GM21423 (cell line): Measurements from ENCODE around the gene MSH6.

Experiments
- ATAC-seq: cut with Tn5 transposase; IDR thresholded peaks from one replicate; pipeline ENCODE4 v1.9.1; 2021; ENCODE audit warnings: mild to moderate bottlenecking, moderate library complexity; ENCODE audit not compliant: unreplicated experiment

Gene MSH6

DNA sequence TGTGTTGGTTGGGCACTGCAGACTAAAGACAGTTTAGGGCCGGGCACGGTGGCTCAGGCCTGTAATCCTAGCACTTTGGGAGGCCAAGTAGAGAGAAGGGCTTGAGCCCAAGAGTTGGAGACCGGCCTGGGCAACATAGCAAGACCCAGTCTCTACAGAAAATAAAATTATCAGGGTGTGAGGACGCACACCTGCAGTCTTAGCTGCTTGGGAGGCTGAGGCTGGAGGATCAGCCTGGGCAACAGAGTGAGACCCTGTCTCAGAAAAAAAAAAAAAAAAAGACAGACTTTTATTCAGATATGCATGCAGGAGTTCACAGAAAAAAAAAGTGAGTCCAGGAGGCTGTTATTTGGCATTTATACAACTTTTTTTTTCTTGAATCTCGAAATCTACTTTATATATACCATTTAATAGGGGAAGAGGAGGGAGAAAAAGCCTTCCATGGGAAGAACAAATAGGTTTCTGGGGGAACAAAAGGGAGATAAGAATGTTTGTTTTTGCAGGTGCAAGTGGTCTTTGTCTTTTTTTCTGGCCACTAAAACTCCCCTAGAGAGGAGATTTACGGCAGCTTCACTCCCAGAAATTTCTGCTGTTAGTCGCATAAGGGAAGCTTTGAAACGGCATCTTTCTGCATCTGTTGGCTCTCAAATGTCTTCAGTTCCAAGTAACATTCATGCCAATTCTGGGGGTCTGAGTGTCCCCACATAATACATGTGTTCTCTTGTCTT lies 4.1 kb upstream of the MSH6 start:
- ATAC-seq, result no peak

DNA sequence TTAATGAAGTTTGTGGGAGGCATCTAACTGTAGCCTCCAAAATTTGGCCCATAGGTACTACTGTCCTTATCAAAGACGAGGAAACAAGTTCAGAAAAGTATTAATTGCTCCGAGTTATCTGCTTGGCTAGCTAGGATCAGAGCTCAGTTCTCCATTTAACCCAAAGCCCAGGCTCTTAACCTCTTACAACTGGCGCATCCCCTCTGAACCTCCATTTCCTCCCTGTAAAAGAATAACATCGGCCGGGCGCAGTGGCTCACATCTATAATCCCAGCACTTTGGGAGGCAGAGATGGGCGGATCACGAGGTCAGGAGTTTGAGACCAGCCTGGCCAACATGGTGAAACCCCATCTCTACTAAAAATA lies 3.5 kb upstream of the MSH6 start:
- no peak for ATAC-seq

DNA sequence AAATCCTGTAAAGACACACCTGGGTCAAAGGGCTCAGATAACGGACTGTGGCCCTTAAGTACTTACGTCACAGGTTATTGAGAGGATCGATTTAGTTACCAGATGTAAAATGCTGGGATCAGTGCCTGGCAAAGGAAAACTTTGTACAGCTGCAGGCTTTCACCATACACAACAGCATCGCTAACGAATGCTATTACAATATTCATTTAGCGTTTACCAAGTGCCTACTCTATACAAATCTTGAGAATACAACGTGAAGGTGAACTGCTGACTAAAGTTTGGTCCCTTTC lies 619 bp upstream of the MSH6 start:
- ATAC-seq, result no peak

DNA sequence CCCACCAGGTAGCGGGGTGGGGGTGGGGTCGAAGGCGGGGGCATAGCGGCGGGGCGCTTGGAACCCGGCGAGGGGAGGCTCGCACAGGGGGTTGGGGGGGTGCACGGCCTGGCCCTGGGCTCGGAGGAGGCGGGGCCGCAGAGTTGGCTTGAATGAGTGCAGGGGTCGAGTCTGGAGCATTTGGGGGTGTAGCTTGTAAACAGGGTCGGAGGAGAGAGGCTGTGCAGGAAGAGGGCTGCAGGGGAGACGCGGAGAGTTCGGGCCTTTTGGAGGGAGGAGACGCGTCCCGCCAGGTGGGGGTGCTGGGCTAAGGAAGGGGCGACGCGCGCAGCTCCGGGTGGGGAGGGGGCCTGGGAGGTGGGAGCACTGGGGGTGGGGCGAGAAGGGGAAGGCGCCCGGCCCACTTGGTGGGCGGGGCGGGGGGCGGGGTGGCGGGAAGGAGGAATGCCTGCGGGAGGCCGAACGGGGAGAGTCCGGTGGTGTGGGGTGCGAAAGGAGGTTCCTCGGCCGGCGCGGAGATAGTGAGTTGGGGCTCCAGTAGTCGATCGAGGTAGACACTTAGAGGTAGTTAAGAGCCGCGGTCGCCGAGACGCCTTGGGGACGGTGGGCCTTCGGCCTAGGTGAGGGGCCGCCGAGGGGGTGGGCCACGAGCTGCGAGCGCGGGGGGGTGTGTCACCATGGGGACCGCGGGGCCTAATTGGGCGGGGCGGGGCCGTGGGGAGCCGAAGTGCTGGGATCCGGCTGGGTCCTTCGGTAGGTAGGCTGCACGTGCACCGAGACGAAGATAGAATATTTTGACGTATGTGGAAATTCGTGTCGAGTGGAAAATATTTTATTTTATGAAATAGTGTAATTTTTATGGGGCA lies 774 bp downstream of the MSH6 start:
- peak; percentile 32 for ATAC-seq

DNA sequence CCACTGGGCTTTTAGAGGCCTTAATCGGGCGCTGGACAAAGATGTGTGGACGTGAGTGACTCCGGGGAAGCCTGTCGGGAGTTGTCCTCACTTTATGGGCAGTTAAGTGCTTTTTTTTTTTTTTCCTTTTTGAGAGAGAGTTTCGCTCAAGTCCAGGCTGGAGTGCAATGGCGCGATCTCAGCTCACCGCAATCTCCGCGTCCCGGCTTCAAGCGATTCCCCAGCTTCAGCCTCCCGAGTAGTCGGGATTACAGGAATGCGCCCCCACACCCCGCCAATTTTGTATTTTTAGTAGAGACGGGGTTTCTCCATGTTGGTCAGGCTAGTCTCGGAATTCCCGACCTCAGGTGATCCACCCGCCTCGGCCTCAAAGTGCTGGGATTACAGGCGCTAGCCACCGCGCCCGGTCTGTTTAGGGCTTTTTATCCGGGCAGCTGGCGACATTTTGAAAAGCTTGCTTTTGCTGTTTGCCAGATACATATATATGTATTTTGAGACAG lies 1.5 kb downstream of the MSH6 start:
- ATAC-seq, result no peak

DNA sequence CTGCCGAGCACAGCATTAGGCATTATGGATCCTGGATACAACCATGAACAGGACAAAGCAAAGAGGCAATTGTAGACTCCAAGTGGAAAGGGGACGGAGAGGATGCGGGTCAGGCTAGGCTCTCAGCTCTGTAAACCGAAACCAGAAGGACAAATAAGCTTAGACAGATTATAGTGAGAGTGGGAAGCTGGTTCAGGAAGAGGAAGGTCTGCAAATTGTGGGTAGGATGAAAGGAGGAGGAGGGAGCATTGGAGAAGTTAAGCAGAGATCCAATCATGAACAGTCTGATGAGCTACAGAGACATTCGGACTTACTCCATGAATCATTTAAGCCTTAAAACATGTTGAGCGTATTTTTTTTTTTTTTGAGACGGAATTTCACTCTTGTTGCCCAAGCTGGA lies 3.0 kb downstream of the MSH6 start:
- ATAC-seq, result no peak

DNA sequence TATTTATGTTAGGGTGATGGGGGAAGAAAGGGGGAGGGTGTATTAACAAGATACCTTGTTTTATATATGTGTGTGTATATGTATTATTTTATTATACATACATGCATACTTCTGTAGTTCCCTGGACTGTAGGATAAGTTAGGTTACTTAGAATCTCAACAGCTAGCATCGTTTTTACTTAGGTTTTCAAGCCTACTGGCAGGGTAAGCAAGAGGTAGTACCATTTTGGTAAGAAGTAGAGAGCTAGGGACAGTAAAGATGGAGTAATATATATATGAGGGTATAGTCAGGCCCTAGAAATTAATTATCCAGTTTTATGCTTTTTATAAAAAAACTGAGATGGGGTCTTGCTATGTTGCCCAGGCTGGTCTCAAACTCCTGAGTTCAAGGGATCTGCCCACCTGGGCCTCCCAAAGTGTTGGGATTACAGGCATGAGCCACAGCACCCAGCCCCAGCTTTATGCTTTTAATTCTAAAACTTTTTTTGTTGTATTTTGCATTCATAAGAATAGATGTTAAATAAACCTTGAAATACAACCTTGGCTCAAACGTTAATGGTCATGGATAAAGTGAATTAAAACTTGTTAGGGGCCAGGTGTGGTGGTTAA lies 13.2 kb downstream of the MSH6 start:
- no peak for ATAC-seq

DNA sequence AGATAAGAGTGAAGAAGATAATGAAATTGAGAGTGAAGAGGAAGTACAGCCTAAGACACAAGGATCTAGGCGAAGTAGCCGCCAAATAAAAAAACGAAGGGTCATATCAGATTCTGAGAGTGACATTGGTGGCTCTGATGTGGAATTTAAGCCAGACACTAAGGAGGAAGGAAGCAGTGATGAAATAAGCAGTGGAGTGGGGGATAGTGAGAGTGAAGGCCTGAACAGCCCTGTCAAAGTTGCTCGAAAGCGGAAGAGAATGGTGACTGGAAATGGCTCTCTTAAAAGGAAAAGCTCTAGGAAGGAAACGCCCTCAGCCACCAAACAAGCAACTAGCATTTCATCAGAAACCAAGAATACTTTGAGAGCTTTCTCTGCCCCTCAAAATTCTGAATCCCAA lies 15.7 kb downstream of the MSH6 start:
- no peak for ATAC-seq

DNA sequence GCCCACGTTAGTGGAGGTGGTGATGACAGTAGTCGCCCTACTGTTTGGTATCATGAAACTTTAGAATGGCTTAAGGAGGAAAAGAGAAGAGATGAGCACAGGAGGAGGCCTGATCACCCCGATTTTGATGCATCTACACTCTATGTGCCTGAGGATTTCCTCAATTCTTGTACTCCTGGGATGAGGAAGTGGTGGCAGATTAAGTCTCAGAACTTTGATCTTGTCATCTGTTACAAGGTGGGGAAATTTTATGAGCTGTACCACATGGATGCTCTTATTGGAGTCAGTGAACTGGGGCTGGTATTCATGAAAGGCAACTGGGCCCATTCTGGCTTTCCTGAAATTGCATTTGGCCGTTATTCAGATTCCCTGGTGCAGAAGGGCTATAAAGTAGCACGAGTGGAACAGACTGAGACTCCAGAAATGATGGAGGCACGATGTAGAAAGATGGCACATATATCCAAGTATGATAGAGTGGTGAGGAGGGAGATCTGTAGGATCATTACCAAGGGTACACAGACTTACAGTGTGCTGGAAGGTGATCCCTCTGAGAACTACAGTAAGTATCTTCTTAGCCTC lies 16.2 kb downstream of the MSH6 start:
- no peak for ATAC-seq

DNA sequence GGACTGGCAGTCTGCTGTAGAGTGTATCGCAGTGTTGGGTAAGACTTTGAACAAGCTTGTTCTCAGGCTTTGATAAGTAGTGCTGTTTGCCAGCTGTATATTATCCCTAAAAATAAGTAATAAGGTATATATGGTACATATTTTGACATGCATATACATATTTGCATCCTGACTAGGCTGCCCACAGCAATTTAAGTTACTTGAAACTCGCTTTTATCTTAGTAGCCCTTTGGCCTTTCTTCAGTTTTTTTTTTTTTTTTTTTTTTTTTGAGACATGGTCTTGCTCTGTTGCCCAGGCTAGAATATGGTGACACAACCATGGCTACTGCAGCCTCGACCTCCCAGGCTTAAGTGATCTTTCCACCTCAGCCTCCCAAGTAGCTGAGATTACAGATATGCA lies 18.2 kb downstream of the MSH6 start:
- ATAC-seq, result no peak

DNA sequence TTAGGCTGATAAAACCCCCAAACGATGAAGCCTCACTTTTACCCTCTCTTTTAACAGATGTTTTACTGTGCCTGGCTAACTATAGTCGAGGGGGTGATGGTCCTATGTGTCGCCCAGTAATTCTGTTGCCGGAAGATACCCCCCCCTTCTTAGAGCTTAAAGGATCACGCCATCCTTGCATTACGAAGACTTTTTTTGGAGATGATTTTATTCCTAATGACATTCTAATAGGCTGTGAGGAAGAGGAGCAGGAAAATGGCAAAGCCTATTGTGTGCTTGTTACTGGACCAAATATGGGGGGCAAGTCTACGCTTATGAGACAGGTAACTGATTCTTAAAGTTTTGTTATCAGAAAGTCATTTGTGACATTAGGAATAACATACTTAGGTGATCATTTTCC lies 20.4 kb downstream of the MSH6 start:
- ATAC-seq, result no peak

DNA sequence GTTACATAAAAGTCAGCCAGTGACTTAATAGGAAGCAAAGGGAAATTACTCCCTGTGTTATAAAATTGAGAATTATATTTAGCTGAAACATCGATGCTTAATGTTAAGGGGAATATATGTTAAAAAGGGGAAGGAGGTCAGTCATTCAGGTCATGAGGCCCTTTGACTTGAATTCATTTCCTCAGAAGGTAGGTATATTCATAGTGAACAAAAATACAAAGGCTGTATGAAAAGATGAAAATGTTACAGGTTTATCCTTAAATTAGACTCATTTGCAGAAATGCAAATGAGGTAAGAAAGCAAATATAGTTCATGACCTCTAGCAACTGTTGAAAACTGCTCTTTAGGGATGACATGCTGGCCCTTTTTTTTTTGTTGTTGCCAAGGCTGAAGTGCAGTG lies 20.8 kb downstream of the MSH6 start:
- no peak for ATAC-seq

DNA sequence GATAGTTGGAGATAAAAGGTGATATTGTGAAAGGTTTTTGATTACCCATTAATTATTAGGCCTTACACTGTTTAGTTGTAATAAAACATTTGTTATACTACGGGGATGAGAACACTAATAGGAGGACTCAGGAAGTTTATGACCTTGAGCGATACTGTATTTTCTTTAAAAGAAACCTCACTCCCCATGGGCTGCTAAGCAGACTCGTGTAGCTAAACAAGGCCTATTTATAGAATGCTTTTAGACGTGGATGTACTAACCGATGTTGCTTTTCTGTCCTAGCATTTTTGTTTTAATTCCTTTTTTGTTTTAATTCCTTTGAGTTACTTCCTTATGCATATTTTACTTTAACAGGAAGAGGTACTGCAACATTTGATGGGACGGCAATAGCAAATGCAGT lies 22.9 kb downstream of the MSH6 start:
- ATAC-seq, result no peak

DNA sequence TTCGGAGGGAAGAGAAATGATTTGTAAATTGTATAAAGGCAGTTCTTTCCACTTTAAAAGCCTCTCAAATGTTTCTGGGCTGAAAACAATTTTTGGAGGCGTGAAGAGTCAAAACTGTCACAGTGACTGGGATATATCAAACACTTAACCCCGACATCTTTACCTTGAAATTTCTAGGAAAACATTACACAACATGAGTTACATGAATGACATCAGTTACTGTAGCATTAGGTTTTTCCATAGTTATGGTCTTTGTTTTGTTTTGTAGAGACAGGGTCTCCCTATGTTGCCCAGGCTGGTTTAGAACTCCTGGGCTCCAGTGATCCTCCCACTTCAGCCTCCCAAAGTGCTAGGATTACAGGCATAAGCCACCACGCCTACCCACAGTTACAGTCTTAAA lies 25.7 kb downstream of the MSH6 start:
- ATAC-seq, result no peak

DNA sequence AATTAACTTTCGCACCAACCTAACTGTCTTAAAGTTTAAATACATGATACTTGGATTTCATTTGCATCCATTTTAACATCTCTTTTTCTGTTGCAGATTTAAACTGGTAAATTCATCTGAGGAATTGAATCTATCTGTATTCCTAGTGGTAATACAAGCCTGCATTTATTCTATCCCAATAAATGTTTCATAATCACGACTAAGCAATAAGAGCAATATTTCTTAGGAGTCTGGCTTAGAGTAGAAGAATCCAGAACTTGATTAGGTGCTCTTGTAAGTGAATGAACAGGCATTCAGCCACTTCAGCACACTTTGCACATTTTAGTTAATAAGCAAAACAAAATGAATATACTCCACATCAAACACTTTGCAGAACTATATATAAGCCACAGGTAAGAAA lies 27.0 kb downstream of the MSH6 start:
- no peak for ATAC-seq

DNA sequence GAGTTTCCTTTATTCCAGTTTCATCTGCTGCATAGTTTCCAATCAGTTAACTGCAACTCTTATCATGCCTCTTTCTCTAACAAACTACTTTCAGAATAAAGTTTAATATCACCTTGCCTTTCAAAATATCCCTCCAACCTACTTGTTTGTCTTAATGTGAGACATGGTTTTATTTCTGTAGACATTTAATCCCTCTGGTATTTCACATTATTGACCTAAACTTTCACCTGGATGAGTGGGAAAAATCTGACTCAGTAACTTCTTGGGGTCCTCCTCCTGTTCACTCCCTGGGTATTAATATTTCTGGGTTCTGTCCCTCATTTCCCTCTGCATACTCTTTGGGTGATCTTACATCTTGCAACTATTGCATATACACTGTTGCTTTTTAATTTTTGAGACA lies 27.9 kb downstream of the MSH6 start:
- ATAC-seq, result no peak

DNA sequence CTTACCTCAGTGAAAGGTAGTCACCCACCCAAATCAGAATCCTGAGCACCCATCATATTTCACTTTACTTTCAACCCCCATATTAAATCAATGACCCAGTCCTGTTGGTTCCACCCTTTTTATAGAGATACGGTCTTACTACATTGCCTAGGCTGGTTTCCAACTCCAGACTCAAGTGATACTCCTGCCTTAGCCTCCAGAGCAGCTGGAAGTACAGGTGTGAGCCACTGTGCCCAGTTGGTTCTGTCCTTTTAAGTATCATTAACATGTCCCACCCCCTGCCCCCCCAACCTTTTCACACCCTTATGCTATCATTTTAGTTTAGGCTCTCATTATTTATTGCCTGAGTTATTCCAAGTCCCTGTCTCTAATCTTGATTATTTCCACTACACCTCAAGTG lies 28.7 kb downstream of the MSH6 start:
- ATAC-seq, result no peak

DNA sequence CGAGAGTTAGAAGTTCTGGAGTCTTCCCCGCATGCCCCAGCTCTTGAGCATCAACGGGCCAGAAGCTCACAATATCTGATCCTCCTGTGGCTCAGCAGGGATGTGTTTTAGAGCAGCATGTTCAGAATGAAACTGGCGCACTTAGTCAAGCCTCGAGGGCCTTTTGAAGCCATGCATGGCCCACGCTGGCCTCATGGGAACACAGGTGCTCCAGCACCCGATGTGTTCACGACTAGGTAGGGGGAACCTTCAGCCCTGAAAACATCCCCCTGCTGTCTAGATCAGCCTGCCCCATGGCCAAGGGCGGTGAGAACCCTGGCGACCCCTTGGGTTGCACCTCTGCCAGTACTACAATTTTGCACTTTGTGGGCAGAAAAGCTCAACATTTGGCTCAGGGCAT lies 32.8 kb downstream of the MSH6 start:
- no peak for ATAC-seq

DNA sequence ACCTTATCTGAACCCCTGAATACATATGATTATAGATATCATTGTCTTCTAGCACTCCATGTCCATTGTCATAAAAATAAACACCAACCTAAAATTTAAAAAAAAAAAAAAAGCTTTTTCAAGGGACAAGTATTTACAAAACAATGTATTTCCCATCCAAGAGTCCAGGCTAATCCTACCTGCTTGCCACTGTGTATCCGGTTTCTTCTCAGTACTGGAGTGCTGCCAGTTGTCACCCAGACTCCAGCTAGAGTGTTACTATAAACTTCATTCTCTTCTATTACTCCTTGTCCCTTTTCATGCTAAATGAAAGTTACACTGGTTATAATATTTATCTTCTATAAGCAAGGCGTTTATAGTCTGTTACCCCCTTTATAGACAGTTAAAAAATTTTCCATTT lies 35.8 kb downstream of the MSH6 start:
- ATAC-seq, result no peak

DNA sequence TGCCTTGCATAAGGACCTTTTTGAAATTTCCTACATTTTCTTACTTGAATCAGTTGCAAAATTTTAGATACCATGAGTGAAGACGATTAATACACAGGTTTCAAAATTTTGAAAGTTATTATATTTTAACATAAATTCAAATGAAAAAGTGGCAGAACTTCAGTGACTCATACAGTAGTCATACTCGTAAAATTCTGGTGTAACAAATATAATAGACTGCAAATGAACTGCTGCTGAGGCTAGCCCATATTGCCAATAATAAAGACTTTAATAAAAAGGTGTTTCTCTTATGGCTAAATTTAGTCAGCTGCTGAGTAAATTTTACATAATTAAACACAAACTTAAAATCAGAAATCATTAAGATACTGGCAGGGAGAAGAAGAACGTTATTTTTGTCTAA lies 36.9 kb downstream of the MSH6 start:
- no peak for ATAC-seq

DNA sequence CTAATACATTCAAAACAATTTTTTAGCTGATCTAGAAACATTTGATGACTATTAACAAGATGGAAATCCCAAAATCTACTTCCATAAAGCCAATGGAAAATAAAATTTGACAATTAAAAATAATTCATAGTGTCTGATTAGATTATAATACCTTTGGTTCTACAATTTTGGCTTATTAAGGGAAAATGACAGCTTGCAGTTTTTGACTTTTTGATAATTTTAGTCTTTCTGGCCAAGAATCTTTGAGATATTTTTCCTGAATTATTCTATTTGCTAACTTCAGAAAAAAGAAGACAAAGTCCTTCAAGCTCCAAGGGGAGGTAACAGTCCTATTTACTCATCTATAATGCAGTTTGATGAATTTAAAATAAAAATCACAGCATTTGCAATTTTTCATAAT lies 39.6 kb downstream of the MSH6 start:
- no peak for ATAC-seq

DNA sequence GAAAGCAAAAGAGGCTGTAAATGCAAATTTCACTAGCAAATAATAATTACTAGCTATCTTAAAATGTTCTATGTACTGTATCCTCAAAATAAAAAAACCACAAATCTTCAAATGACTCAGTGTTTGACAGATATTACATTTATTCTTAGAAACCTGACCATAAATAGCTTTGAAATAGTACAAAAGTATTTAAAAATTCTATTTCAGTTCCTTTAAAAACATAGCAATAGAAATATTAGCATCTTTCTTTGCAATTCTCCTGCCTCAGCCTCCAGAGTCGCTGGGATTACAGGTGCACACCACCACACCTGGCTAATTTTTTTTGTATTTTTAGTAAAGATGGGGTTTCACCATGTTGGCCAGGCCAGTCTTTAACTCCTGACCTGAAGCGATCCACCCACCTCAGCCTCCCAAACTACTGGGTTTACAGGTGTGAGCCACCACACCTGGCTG lies 50.6 kb downstream of the MSH6 start:
- peak; percentile 63 for ATAC-seq
